Keratinocyte (primary cell): ENCODE measurements around the gene DCST1. TPM values are rescaled to one million over a fixed set of nuclear protein-coding genes. Genes with fewer than 3 reads are reported as not detected.

Source experiments
- DNase-seq: peaks from one replicate; pipeline ENCODE4 v3.0.0-alpha.2; 2011; ENCODE audit warnings: low read depth, missing footprints, low spot score
- FAIRE-seq: peaks from 2 replicates; lab custom pipeline; 2011; peaks lifted over from hg19 to GRCh38; lab: Jason Lieb, UNC
- H2AFZ ChIP-seq: 2 replicates; pipeline ENCODE4 v1.6.0; 2012; ENCODE audit warnings: low read length, control low read depth, inconsistent platforms; ENCODE audit not compliant: control insufficient read depth
- H3K27ac ChIP-seq: 2 replicates; pipeline ENCODE4 v1.5.1; 2011; ENCODE audit warnings: low read length; ENCODE audit not compliant: control insufficient read depth, insufficient read depth
- H3K27me3 ChIP-seq: 3 replicates; pipeline ENCODE4 v1.6.0; 2011; ENCODE audit warnings: low read length; ENCODE audit not compliant: control insufficient read depth, insufficient read depth; ENCODE audit errors: extremely low read depth
- H3K36me3 ChIP-seq, 2 experiments: 2 replicates in 1 of 2; 3 replicates in 1 of 2; pipeline ENCODE4 v1.5.1; 2011; ENCODE audit warnings: low read length in 2 of 2, mild to moderate bottlenecking in 1 of 2; ENCODE audit not compliant: control insufficient read depth in 2 of 2, insufficient read depth in 2 of 2; ENCODE audit errors: extremely low read depth in 1 of 2
- H3K4me1 ChIP-seq: 3 replicates; pipeline ENCODE4 v1.5.1; 2011; ENCODE audit warnings: low read length; ENCODE audit not compliant: control insufficient read depth, insufficient read depth; ENCODE audit errors: extremely low read depth
- H3K4me2 ChIP-seq: 3 replicates; pipeline ENCODE4 v1.6.0; 2011; ENCODE audit warnings: low read depth, low read length; ENCODE audit not compliant: control insufficient read depth, insufficient read depth; ENCODE audit errors: extremely low read depth
- H3K4me3 ChIP-seq, 3 experiments: fragments of 200-600 bp in 1 of 3; sonication (generic) in 1 of 3; 2 replicates in 2 of 3; 3 replicates in 1 of 3; pipeline ENCODE4 v1.5.1; 2011 to 2016; ENCODE audit warnings: low read length in 3 of 3, mild to moderate bottlenecking in 3 of 3, control low read depth in 2 of 3, inconsistent platforms in 1 of 3, low read depth in 1 of 3, mixed read lengths in 1 of 3, mixed run types in 1 of 3, moderate library complexity in 1 of 3; ENCODE audit not compliant: control insufficient read depth in 2 of 3, insufficient read depth in 2 of 3; ENCODE audit errors: extremely low read depth in 1 of 3
- H3K79me2 ChIP-seq: 2 replicates; pipeline ENCODE4 v1.6.0; 2012; ENCODE audit warnings: low read length; ENCODE audit not compliant: control insufficient read depth, insufficient read depth
- H3K9ac ChIP-seq: 3 replicates; pipeline ENCODE4 v1.6.0; 2011; ENCODE audit warnings: low read length; ENCODE audit not compliant: control insufficient read depth, insufficient read depth; ENCODE audit errors: extremely low read depth
- H3K9me1 ChIP-seq: 3 replicates; pipeline ENCODE4 v1.6.0; 2011; ENCODE audit warnings: low read length; ENCODE audit not compliant: control insufficient read depth, insufficient read depth; ENCODE audit errors: extremely low read depth
- H3K9me3 ChIP-seq: 2 replicates; pipeline ENCODE4 v1.5.1; 2012; ENCODE audit warnings: low read depth, low read length; ENCODE audit not compliant: control insufficient read depth
- H4K20me1 ChIP-seq: 3 replicates; pipeline ENCODE4 v1.6.0; 2011; ENCODE audit warnings: low read length; ENCODE audit not compliant: control insufficient read depth, insufficient read depth; ENCODE audit errors: extremely low read depth
- EZH2 ChIP-seq: IDR thresholded peaks from one replicate; pipeline ENCODE4 v1.6.1; 2012; ENCODE audit warnings: inconsistent platforms, mild to moderate bottlenecking, low read length, moderate library complexity
- dilution Hi-C: fragments of 300-500 bp; cut with MboI; formaldehyde crosslinking; loops from one replicate; pipeline ENCODE4 v1.7.0; 2020; ENCODE audit warnings: low sequenced_read_pairs; ENCODE audit not compliant: extremely low pct_ligation_motif_present
- polyA plus RNA-seq, 5 experiments: library from polyadenylated mRNA; depleted of rRNA in 3 of 5; stranded (reverse) in 3 of 5; stranded (forward) in 1 of 5; unstranded in 1 of 5; fragments of >200 nt; gene quantifications; 1 replicate in 1 of 5; 2 replicates in 3 of 5; 3 replicates in 1 of 5; pipeline versions ENCODE4 v1.2.1 to v1.2.3, GENCODE V29; 2011 to 2012; ENCODE audit warnings: missing spikeins in 2 of 5, low read depth in 1 of 5, low replicate concordance in 1 of 5
- TF ChIP-seq, protein P1 (sequence below), 3 experiments: IDR thresholded peaks in 1 of 3; conservative IDR thresholded peaks in 1 of 3; optimal IDR thresholded peaks in 1 of 3; 2 replicates in 2 of 3; 3 replicates in 1 of 3; pipeline versions ENCODE3 to v1.5.1; 2011; ENCODE audit warnings: low read length in 3 of 3, mild to moderate bottlenecking in 3 of 3, moderate library complexity in 2 of 3, control low read depth in 1 of 3, inconsistent platforms in 1 of 3; ENCODE audit not compliant: insufficient read depth in 2 of 3; ENCODE audit errors: extremely low read depth in 1 of 3

DCST1 gene
- polyA plus RNA-seq, 1 donor (not counting 4 experiments of a cell fraction or from before 2014, with no cell fraction given): not detected

DNA sequence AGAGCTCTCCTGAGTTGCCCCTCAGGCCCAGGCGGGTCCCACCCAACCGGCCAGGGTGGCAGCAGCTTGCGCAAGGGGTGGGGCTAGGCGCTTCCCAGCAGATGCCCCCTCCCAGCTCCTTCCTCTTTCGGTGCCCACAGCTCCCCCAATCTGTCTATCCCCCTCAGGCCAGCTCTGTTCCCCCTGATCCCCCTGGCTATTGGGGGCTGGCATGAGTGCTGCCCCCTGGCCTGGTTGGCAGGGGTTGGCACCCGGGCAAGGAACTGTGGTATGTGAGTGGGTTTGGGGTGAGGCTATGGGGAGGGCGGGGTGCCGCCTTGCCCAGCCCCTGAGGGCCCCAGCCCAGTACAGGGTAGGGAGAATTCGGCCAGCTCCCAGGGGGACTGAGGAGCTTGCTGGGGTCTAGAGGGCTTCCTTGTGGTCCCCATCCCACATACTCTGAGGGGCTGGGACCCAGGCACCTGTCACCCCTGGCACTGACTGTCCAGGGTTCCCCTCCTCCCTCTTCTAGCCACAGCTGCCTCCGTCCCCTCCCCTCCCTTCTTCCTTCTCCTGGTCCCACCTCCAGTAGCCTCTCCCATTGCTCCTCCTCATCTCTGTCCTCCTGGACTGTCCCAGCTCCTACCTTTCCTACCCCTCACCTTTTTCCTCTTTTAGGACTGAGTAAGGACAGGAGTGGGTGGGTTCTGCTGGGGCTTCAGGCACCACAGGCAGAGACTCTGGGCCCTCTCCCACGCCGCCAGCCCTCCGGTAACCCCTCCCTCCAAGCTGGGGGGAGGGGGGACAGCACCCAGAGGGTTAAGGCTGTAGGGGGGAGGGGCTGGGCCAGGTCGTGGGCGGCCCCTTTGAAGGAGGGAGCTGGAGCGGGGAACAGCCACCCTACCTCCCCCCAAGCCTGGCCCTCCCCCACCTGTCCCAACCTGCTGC is 25.3 kb upstream of the DCST1 start:
- peaks cover 3% of the 10 kb centered on the region for H4K20me1 ChIP-seq
- no peaks in the 10 kb centered on the region for H3K27me3 ChIP-seq
- peak overlapping the region; percentile 66 for H3K4me2 ChIP-seq
- H3K4me3 ChIP-seq: peak overlapping the region; percentile 37 to 57 (median 44)
- peaks cover 4 to 35% of the 10 kb centered on the region in 2 experiments for H3K36me3 ChIP-seq
- no peaks in the 10 kb centered on the region for H3K9me1 ChIP-seq
- H3K9ac ChIP-seq: peak overlapping the region; percentile 33
- TF ChIP-seq, protein P1, sequence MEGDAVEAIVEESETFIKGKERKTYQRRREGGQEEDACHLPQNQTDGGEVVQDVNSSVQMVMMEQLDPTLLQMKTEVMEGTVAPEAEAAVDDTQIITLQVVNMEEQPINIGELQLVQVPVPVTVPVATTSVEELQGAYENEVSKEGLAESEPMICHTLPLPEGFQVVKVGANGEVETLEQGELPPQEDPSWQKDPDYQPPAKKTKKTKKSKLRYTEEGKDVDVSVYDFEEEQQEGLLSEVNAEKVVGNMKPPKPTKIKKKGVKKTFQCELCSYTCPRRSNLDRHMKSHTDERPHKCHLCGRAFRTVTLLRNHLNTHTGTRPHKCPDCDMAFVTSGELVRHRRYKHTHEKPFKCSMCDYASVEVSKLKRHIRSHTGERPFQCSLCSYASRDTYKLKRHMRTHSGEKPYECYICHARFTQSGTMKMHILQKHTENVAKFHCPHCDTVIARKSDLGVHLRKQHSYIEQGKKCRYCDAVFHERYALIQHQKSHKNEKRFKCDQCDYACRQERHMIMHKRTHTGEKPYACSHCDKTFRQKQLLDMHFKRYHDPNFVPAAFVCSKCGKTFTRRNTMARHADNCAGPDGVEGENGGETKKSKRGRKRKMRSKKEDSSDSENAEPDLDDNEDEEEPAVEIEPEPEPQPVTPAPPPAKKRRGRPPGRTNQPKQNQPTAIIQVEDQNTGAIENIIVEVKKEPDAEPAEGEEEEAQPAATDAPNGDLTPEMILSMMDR (optimal IDR thresholded peaks at IDR 0.05 in 1 of 3, IDR thresholded peaks at IDR 0.05 in 1 of 3, conservative IDR thresholded peaks at IDR 0.05 in 1 of 3; ENCODE audit: extremely low read depth in 1 of 3, insufficient read depth in 2 of 3, low read length in 3 of 3): no peak
- H3K9me3 ChIP-seq: no peaks in the 10 kb centered on the region
- FAIRE-seq (no peak), DNase-seq (no peak)
- peaks cover 86% of the 10 kb centered on the region for H3K4me1 ChIP-seq
- dilution Hi-C loops: no loop called here
- no peak overlapping the region for H3K27ac ChIP-seq
- no peak overlapping the region for H2AFZ ChIP-seq
- peaks cover 76% of the 10 kb centered on the region for H3K79me2 ChIP-seq

DNA sequence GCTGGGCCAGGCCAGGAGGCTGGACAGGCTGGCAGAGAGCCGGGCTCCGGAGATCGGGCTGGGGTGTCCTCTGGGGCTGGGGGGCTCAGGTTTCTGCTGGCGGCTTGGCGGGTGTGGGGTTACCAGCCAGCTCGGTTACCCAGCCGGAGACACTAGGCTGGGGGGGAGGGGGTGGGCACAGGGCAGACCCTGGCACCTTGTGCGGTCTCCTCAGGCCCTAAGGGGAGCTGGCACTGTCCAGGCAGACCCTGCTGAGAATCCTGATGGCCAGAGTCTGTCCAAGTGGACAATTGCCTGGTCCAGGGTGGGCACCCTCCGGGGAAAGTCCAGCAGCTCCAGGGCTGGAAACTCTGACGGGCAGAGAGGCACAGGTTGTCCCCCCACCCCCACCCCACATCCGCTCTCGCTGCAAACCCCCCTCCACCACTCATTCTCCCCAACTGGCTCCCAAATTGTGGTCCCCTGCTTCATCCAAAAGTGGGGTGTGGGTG is 24.4 kb upstream of the DCST1 start:
- Histone ChIP-seq H3K27ac (no peak overlapping the region), H3K36me3 (peaks cover 10 to 42% of the 10 kb centered on the region in 2 experiments), H3K4me2 (peak overlapping the region; percentile 66), H3K9me1 (no peaks in the 10 kb centered on the region), H4K20me1 (peaks cover 6% of the 10 kb centered on the region), H3K79me2 (peaks cover 70% of the 10 kb centered on the region), H3K4me1 (peaks cover 87% of the 10 kb centered on the region), H3K9ac (no peak overlapping the region), H3K27me3 (no peaks in the 10 kb centered on the region), H2AFZ (no peak overlapping the region), H3K9me3 (no peaks in the 10 kb centered on the region), H3K4me3 (peak overlapping the region in 2 of 3 experiments; percentile 37 to 38)
- dilution Hi-C loops: no loop called here
- DNase-seq (no peak), FAIRE-seq (no peak)
- TF ChIP-seq, protein P1 (optimal IDR thresholded peaks at IDR 0.05 in 1 of 3, IDR thresholded peaks at IDR 0.05 in 1 of 3, conservative IDR thresholded peaks at IDR 0.05 in 1 of 3; ENCODE audit: extremely low read depth in 1 of 3, insufficient read depth in 2 of 3, low read length in 3 of 3): no peak
- TF ChIP-seq EZH2: no peak
